GM21529 (cell line): ENCODE results near the gene VIT.
A peak's percentile ranks its signal among the peaks of the same experiment; 100 is the strongest.

Experiments
- ATAC-seq: cut with Tn5 transposase; IDR thresholded peaks from one replicate; pipeline ENCODE4 v1.9.1; 2021; ENCODE audit not compliant: unreplicated experiment

VIT gene

DNA sequence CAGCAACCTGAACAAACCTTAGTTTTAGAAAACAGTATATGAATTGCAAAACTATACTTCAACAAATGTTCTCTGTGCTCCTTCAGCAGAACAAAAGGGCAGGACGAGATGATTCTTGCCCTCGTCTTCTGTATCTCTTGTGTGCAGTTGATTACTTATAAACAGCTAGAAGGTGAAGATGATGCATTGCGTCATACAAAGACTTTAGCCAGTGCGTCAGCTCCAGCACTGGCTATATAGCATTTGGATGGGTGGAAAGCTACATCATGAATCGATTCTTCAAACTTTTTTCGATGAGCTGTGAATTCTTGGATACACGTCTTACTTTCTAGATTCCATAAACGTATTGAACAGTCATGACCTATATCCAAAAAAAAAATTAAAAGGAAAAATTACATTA lies 152.8 kb downstream of the VIT start:
- ATAC-seq: no peak

DNA sequence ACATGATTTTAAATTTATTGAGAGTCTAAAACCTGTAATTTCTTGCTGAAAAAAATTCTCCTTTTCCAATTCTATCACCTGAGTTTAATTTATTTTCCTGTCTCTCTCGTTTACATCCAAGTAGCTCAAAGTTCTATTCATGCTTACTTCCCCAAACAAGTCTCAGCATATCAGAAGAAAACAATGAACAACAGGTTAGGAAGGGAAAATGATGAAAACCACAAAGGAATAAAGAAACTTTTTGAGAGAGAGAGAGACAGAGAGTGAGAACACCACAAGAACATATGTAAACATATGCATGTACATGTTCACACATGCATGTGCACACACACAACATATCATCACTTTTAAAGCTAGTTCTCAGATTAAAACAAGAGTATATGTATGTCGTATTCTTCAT lies 157.7 kb downstream of the VIT start:
- ATAC-seq: no peak

GRCh38 chr2:36855429-36855828 lies 158.9 kb downstream of the VIT start:
- ATAC-seq: no peak

- ATAC-seq: no peak
These were observed 161.2 kb downstream of the VIT start for GRCh38 chr2:36857713-36858112.

- ATAC-seq: peak; percentile 68
These were observed 162.3 kb downstream of the VIT start for GRCh38 chr2:36858551-36859365.

GRCh38 chr2:36859366-36859792 lies 162.9 kb downstream of the VIT start:
- peak; percentile 19 for ATAC-seq

DNA sequence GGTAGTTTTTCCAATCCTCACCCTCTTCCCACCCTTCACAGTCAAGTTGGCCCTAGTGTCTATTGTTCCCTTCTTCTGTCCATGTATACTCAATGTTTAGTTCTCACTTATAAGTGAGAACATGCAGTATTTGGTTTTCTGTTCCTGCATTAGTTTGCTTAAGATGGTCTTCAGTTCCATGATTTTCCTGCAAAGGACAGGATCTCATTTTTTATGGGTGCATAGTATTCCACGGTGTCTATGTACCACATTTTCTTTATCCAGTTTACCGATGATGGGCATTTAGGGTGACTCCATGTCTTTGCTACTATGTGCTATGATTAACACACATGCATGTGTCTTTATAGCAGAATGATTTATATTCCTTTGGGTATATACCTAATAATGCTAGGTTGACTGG lies 165.4 kb downstream of the VIT start:
- no peak for ATAC-seq
